Measurements from ENCODE around the gene GLRA1.

GRCh38 chr5:151967865-151968264 is 43.2 kb upstream of the GLRA1 start:
- TF ChIP-seq CTCF (IDR thresholded peaks at IDR 0.05) = no peak
- no peak for TF ChIP-seq POLR2A (IDR thresholded peaks at IDR 0.05)
